ENCODE results near the gene HVCN1. TPM values are rescaled to one million over a fixed set of nuclear protein-coding genes. Genes with fewer than 3 reads are reported as not detected.

The HVCN1 gene
- total RNA-seq, 2 experiments from 2014 or later = 47.4 to 49.1 TPM

Other genes with a start within 250 kb of the HVCN1 start
- gene ARPC3, start 238.8 kb downstream of the HVCN1 start, total RNA-seq = 100 to 1,000 TPM; 273 to 284 TPM
- 10 to 100 TPM; 60.6 to 61.8 TPM for gene GPN3, start 220.9 kb downstream of the HVCN1 start, total RNA-seq
- 10 to 100 TPM; 64.8 to 66.0 TPM for gene FAM216A, start 220.3 kb downstream of the HVCN1 start, total RNA-seq
- 10 to 100 TPM; 84.5 to 91.2 TPM for gene VPS29, start 187.0 kb downstream of the HVCN1 start, total RNA-seq
- 1 to 10 TPM; 2.8 to 3.2 TPM for gene RAD9B, start 186.8 kb downstream of the HVCN1 start, total RNA-seq
- gene PPTC7, start 105.8 kb downstream of the HVCN1 start, total RNA-seq = 10 to 100 TPM; 46.2 to 48.3 TPM
- gene TCTN1, start 75.0 kb downstream of the HVCN1 start, total RNA-seq = 10 to 100 TPM; 11.0 to 13.6 TPM
- 100 to 1,000 TPM; 260 to 270 TPM for gene PPP1CC, start 53.8 kb upstream of the HVCN1 start, total RNA-seq
- not detected for gene CCDC63, start 157.9 kb upstream of the HVCN1 start, total RNA-seq
- not detected for gene MYL2, start 231.5 kb upstream of the HVCN1 start, total RNA-seq